WI38 (cell line): ENCODE results near the gene TPM2.

Experiments
- H3K4me3 ChIP-seq: 2 replicates; pipeline ENCODE4 v1.5.1; 2011; ENCODE audit warnings: low read depth, mild to moderate bottlenecking, control low read depth, low read length
- CTCF ChIP-seq: IDR thresholded peaks from 2 replicates; pipeline ENCODE4 v1.5.1; 2012; ENCODE audit warnings: low read depth, mild to moderate bottlenecking, control low read depth, low read length

The TPM2 gene

DNA sequence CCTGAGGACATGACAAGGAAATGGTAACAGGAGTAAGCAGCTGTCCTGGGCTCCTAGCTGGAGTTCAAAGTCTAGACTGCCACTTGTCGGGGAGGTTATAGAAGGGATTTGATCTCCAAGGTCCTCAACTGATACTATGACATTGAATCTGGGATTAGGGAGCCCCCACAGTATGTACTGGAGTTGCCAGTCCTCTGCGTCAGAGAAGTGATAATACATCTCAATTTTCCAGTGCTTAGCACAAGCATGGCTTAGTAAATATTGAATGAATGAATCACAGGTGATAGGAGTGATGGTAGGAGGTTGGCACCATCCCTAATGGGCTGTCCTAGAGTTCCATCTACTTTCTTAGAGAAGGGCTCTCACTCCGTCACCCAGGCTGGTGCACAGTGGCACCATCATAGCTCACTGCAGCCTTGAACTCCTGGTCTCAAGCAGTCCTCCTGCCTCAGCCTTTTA, 6.2 kb upstream of the TPM2 start:
- H3K4me3 ChIP-seq, result no peak overlapping the region
- no peak for TF ChIP-seq CTCF

GRCh38 chr9:35691757-35692301, 2.1 kb upstream of the TPM2 start:
- H3K4me3 ChIP-seq, result no peak overlapping the region
- TF ChIP-seq CTCF, result no peak

DNA sequence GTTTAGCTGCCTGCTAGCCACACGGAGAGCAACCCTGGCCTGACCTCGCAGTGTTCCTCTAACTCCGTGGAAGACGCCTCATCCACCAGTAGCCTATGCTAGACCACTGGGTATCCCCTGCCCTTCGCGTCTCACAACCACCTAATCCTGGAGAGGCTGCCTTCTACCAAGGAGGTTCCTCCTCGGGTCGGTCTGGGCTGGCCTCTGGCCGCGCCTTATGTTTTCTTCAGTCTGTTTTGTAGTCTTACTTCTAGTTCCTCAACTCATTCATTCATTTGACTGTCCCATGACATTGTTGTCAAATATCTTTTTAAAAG, 1.6 kb upstream of the TPM2 start:
- no peak for TF ChIP-seq CTCF

DNA sequence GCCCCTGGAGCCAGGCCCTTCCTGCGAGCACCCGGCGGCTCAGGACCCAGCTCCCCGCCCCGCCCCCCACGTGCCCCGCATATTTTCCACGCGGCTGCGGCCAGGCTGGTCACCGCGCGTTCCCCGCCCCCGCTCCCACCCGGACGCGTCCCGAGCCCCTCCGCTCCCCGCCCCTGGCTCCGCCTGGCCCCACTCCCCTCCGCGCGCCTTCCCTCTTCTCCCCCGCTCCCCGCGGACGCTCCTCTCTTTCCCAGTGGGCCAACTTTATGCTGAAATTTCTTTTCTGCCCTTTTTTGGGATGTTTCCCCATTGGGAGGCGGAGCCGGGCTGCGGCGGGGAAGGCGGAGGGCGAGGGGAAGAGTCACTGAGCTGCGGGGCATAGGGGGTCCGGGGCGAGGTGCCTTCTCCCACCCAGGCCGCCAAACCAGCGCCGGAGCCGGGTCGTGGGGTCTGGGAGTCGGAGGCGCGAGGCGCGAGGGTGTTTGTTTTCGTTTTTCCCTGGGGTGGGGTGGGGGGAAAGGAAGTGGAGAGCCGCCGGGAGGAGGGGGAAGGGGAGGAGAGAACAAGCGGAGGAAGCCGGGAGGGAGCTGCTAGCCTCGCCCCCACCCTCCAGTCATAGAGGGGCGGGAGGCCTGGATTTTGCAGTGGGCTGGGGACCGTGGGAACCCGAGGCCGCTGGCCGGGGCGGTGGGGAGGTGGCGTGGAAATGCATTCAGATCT, 1.0 kb upstream of the TPM2 start:
- peak overlapping the region; percentile 100 for H3K4me3 ChIP-seq
- no peak for TF ChIP-seq CTCF

More for the DNA sequence above, 1.6 kb upstream of the TPM2 start:
- H3K4me3 ChIP-seq, result peak overlapping the region; percentile 100

- peak overlapping the region; percentile 100 for H3K4me3 ChIP-seq
- no peak for TF ChIP-seq CTCF
Measured at GRCh38 chr9:35690294-35690613, 529 bp upstream of the TPM2 start.

DNA sequence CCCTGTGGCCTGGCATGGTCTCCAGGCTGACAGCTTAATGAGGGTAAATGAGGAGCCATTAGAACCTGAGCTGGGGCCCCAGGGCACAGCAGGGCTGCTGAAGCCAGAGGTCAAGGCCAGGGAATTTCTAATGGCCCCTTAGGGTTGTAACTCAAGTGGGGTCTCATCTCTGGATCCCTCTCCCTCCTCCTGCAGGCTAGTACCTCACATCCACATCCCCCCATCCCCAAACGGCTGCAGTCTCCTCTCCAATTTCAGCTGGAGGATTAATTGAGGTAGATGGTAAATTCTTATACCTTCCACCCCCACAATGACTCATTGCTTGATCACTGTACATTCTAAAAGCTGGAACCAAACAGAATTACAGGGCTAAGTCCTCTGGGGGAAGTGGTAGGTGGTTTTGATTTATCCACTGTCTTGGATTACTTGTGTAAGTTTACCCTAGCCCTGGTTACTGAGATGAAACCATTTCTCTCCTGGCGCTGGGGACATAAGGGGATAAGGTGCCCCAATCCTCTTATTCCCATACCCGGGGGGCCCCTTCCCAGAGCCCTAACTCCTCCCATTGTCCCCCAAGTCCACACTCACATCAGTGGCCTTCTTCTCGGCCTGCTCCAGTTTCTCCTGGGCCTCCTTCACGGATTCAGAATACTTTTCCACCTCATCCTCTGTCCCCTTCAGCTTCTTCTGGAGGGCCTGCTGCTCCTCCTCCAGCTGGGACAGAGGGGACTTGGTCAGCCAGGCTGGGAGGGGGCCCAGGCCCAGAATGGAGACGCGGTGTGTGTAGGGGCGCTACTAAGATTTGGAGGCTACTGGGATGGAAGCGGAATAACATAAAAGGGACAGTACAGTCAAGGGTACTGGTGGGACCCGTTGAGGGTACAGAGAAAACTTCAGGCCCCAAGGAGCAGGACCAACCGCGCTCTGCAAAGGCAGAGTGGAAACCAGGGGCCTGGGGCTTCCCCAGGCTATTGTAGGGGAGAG, 875 bp downstream of the TPM2 start:
- peak overlapping the region; percentile 100 for H3K4me3 ChIP-seq
- no peak for TF ChIP-seq CTCF
